ENCODE data around the gene TXNDC2.
"Not testable (repeated sequence)": the region's sequence is repeated elsewhere in the genome, so short reads cannot be mapped to it uniquely, and the experiment has no call there.

The TXNDC2 gene

DNA sequence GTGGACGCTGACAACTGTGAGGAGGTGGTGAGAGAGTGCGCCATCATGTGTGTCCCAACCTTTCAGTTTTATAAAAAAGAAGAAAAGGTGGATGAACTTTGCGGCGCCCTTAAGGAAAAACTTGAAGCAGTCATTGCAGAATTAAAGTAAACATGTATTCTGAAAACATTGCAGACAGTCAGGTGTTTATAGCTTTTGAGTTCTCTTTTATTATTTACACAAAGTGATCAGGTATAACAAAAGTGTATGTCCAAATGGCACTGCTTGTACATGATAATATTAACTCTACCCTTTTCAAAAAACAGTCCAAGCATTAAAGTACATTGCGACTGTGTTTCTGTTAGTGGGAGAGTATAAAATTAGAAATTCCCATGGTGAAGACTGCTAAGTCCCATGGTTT, 2.2 kb downstream of the TXNDC2 start:
- DNase-seq: no peak

DNA sequence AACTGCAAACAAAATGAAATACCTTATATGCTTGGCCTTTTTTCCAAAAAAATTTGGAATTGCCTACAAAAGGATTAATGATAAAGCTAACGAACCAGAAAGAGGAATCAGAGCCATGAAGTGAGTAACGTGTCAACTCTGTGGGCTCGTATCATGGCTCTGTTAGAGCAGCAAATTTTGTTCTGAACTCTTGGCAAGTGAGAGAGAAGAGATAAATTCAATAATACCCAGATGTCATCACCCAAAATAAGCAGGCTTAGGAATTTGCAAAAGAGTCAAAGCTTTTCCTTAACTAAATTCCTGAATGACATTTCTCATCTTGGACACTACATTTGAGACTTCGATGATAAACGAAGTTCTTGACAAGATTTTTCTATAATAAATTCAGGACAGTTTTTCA, 4.4 kb downstream of the TXNDC2 start:
- DNase-seq: no peak

DNA sequence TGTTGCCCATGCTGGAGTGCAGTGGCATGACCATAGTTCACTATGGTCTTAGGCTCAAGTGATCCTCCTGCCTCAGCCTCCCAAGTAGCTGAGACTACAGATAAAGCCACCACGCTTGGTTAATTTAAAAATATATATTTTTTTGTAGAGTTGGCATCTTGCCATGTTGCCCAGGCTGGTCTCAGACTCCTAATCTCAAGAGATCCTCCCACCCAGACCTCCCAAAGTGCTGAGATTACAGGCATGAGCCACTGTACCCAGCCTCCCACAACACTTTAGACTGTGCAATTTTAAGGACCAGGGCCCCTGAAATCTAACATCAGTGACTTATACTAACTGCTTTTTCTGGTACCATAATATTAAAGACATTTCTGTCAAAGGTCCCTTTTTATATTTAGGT, 5.2 kb downstream of the TXNDC2 start:
- DNase-seq: no peak

DNA sequence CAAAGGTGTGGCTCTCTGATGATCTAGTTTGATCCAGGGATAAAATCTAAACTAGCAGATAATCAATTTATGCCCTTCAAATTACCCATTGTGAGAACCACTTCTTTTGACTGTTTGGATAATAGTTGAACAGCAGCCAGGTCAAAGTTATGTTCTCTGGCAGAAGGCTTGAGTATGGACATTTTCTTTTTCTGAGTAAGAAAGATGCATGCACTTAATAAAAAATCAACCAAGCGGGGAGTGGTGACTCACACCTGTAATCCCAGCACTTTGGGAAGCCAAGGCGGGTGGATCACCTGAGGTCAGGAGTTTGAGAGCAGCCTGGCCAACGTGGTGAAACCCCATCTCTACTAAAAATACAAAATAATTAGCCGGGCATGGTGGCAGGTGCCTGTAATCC, 5.7 kb downstream of the TXNDC2 start:
- DNase-seq: not testable (repeated sequence)

DNA sequence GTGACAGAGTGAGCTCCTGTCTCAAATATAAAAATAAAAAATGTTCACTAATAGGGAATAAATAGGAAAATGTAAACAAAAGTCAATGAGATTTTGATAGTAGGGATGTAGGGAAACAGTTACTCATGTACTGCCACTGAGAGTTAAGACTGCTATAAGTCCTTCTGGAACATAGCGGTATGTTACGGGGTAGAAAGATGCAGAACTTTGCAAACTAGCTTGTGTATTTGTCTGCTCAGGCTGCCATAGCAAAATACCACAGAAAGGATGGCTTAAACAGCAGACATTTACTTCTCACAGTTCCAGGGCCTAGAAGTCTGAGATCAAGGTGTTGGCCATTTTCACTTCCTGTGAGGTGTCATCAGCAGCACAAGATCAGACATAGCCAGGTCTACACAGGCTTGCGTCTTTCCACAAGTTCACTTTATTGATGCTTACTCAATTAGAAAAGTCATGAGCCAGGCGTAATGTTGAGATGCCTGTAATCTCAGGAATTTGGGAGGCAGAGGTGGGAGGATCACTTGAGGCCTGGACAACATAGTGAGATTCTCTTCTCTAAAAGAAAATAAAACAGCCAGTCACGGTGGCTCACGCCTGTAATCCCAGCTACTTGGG, 8.8 kb downstream of the TXNDC2 start:
- DNase-seq: no peak

DNA sequence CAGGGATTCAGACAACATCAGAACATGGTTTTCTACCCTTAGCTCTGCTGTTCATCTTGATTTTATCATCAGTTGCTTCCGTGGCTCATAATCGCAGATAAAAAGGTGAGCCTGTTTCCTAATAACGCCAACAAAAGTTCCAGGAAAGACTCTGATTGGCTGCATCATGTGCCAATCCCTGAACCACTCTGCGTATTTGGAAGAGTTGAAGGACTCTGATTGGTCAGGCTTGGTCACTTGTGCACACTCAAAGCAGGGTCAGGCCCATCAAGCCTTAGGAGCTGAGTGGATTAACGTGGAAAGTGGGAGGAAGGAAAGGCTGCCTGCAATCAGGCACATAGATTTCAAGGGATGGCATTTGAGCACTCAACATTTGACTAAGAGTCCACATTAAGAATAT, 11.4 kb downstream of the TXNDC2 start:
- DNase-seq: no peak

DNA sequence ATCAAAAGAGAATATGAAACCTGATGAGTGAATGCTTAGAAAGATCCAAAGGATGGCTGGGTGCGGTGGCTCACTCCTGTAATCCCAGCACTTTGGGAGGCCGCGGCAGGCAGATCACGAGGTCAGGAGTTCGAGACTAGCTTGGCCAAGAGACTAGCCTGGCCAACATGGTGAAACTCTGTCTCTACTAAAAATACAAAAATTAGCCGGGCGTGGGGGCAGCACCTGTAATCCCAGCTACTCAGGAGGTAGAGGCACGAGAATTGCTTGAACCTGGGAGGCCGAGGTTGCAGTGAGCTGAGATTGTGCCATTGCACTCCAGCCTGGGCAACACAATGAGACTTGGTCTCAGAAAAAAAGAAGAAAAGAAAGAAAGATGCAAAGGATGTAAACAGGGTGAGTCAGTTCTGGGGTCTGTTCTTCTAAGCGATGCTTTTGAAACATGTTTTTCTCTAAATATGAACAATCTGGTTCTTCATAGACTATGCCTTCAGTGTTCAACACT, 12.1 kb downstream of the TXNDC2 start:
- DNase-seq: not testable (repeated sequence)

DNA sequence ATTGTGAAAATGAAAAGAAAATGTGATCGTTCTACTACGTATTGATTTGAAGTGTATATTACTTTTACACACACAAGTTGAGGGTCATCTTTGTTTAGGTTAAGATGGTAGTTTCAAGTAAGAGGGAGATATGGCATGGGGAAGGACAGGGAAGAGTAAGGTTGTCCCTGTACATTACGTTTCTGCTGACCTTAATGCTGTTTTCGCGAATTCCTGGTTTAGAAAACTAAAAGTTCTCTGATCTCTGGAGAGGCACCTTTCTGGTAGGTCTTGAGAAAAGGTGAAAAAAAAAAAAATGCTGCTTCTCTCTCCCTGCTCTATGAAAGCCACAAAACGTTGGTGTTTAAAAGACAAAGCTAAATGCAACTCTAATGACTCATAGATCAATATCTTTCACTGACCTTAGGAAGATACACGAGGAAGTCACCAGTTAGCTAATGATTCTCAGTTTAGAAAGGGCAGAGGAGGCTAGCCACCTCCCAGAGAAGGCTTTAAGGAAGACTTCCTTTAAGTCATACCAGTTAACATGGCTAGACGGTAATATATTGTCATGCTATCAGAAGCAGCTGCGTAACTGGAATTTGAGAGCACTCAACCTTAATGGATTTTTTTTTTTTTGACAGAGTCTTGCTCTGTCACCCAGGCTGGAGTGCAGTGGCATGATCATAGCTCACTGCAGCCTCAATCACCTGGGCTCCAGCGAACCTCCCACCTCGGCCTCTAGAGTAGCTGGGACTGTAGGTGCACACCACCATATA, 13.2 kb downstream of the TXNDC2 start:
- no peak for DNase-seq

DNA sequence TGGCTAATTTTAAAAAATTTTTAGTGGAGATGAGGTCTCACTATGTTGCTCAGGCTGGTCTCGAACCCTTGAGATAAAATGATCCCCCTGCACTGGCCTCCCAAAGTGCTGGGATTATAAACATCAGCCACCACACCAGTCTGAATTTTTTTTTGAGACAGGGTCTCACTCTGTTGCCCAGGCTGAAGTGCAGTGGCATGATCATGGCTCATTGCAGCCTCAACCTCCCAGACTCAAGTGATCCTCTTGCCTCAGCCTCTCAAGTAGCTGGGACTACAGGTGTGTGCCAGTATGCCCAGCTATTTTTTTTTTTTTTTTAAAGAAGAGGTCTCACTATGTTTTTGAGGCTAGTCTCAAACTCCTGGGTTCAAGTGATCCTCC, 13.8 kb downstream of the TXNDC2 start:
- not testable (repeated sequence) for DNase-seq

DNA sequence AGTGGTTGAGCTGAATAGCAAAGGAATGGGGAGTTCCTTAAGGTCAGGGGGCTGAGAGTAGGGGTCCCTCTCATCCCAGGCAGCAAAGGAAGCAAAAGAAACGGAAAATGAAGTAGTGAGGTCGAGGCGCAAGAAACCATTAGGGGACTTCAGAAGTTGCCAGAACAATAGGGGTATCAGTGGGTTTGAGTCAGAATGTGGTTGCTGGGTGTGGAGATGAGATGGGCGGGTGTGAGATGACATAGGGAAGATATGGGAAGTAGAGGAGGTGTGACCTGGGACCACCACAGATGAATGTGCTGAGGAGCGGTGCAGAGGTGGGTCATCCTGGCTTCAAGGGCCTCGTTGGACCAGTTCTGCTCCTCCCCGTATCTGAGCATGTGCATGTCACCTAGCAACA, 14.9 kb downstream of the TXNDC2 start:
- DNase-seq: no peak

DNA sequence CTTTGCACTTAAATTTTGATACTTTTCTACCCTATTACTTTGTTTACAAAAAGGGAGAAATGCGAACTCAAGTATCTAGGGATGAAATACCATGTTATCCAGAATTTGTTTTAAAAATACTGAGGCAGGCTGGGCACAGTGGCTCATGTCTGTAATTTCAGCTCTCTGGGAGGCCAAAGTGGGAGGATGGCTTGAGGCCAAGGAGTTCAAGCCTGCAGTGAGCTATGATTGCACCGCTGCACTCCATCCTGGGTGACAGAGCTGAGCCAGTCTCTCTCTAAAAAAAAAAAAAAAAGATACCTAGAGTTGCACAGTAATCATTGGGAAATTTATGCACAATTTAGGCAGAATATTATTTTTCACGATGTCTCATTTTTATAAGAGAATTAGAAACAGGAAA, 15.6 kb downstream of the TXNDC2 start:
- DNase-seq: no peak

DNA sequence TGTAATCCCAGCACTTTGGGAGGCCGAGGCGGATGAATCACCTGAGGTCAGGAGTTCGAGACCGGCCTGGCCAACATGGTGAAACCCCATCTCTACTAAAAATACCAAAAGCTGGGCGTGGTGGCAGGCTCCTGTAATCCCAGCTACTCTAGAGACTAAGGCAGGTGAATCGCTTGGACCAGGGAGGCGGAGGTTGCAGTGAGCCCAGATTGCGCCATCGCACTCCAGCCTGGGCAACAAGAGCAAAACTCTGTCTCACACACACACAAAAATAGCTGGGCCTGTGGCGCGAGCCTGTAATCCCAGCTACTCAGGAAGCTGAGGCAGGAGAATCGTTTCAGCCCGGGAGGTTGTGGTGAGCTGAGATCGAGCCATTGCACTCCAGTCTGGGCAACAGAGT, 16.5 kb downstream of the TXNDC2 start:
- DNase-seq: not testable (repeated sequence)

DNA sequence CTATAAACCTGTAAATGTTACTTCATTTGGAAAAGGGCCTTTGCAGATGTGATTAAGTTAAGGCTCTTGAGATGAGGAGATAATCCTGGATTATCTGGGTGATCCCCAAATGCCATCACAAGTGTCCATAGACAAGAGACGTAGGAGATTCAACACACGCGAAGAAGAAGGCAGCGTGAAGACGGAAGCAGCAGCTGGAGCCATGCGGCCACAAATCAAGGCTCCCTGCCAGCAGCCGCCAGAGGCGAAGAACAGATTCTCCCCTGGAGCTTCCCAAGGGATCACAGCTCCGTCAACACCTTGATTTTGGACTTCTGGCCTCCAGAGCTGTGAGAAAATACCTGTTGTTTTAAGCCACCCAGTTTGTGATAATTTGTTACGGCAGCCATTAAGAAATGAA, 17.1 kb downstream of the TXNDC2 start:
- DNase-seq: no peak

DNA sequence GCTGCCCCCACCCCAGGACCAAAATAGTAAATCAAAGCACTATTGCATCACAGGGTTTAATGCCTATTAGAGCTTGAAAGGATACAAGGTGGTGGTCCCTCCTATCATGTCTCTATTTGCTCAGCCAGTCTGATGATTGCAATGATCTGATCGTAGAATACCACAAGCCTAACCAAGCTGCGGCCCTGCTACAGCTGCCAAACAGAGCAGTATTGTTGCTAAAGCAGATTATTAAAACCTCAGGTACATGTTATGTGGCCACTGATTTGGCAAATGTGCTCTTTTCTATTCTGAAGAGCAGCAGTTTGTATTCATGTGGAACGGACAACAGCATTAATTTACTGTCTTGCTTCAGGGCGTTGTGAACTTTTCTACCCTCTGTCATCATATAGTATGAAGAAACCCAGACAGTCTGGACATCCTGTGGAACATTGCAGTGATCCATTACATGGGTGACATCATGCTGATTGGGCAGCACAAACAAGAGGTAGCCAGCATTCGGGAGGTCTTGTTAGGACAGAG, 19.7 kb downstream of the TXNDC2 start:
- no peak for DNase-seq

DNA sequence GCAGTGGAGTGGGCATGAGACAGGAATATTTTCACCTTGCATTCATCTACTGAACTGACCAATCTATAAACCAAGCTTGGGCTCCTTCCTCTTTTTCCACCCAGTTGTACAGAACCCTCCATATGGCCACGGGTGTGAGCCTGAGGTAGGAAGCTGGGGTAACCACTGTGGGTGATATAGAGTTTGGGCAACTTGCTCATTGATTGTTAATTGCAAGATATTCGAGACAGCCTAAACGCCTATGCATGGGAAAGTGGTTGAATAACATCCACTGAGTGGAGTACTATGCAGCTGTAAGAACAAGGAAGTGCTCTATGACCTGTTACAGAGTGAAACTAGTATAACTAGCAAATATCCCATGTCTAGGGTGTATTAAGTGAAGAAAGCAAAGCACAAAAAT, 20.7 kb downstream of the TXNDC2 start:
- no peak for DNase-seq

DNA sequence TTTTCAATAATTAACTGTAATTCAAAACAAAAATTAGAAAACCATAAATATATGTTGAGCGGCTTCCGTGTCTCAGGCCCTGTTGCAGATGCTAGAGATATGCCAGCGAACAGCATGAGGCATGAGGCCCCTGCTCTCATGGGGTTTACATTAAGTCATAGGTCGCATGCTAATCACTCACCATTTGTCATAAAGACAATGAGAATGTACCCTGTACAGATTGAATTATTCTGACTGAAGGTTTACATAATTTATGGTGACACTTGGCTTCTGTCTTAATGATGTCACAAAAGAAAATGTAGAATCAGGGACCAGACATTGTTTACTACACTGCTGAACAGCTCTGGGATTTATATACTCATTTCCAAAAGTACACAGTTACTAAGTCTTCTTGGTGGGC, 22.1 kb downstream of the TXNDC2 start:
- DNase-seq: no peak

DNA sequence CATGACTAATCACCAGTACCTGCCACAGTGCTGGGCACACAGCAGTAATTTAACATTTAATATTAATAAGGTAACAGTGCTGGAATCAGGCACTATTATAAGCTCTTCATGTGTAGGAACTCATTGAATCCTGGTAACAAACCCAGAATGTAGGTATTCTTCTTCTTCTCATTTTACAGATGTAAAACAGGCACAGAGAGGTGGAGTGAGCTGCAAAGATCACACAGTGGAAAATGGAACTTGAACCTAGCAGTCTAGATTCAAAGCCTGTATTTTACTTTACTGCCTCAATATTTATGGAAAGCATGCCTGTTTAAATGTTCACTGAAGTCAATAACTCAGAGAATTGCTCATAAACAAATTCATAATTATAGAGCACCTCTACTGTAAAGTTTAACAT, 24.3 kb downstream of the TXNDC2 start:
- DNase-seq: no peak

DNA sequence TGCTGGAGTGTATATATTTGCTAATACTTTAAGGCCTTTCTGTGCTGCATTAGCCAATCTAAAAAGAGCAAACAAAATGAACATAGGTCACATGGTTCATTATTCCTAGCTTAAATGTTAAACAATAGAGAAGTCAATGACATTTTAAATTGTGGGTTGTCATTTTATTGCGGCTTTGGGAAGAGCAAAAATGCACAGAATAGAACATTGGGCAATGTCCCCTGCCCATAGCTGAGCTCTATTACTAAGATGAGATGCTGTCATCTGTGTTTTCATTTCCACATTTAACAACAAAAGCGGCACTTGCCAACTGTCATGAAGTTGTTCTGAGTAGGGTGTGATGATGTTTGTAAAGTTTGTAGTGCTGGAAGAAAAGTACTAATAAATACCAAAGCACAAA, 24.9 kb downstream of the TXNDC2 start:
- no peak for DNase-seq

DNA sequence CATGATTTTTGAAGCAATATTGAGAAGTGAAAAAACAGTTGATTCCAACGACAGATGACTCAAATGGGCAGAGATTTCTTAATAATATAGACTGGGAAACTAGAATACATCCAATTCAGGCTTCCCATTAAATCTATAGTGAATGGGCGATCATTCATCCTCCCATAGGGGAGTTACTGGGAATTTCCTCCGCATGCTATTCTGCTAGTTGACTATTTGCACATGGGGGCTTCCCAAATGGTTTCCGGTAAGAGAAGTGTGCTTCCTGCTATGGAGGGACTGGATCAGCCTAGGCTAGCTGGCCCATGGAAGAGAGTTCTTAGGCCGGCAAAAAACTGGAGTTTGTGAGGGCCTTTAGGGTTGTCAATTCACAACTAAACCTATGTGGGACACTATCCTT, 25.5 kb downstream of the TXNDC2 start:
- no peak for DNase-seq

DNA sequence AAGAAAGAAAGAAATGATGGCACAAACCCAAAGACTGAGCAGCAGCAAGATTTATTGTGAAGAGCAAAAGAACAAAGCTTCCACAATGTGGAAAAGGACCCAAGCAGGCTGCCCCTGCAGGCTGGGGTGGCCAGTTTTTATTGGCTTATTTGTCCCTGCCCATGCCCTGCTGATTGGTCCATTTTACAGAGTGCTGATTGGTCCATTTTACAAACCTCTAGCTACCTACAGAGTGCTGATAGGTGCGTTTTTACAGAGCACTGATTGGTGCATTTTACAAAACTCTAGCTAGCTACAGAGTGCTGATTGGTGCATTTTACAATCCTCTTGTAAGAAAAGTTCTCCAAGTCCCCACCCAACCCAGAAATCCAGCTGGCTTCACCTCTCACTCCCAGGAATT, 26.5 kb downstream of the TXNDC2 start:
- DNase-seq: not testable (repeated sequence)

DNA sequence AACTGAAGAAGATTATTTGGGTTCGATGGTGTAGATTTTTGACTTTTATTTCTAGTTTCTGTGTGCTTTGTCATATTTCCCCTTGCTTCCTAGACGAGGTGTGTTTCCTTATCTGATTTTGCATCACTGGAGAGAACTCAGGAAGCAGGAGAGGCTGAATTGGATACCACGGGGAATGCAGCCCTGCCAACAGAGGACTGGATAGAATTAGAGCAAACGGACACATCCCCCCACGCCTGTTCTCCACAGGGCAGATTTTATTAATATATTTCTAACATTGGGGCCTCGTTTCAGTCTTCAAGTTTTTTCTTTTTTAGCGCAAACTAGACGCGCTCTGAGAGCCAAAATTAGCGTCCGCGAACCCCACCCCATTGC, 27.4 kb downstream of the TXNDC2 start:
- DNase-seq: no peak

DNA sequence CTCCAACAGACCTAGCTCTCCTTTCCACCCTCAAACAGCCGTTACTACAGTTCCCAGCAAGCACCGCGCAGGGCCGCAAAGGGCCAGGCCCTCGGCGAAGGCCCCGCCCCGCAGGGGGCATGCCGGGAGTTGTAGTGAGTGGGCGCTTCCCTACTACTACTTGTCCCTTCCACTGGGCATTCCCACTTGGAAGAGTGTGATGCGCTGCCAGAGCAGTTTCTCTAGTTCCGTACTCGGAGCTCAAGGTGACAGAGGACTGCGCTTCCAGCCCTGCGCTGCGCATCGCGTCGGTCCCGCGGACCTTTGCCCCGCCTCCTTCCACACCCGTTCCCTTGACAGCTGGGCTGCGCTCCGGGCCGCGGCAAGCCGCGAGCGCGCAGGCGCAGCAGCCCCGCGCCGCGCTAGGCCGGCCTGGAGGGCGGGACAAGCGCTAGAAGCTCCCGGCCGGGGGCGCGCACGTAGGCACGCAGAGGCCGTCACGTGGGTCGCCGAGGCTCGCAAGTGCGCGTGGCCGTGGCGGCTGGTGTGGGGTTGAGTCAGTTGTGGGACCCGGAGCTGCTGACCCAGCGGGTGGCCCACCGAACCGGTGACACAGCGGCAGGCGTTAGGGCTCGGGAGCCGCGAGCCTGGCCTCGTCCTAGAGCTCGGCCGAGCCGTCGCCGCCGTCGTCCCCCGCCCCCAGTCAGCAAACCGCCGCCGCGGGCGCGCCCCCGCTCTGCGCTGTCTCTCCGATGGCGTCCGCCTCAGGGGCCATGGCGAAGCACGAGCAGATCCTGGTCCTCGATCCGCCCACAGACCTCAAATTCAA, 28.0 kb downstream of the TXNDC2 start, which contains the start of gene VAPA:
Gene VAPA, plus strand, starts transcription at position 491 of the 808 bp plus-strand sequence. Its CDS starts 241 bp downstream, at position 732.
- DNase-seq: peak; percentile 97 to 98

DNA sequence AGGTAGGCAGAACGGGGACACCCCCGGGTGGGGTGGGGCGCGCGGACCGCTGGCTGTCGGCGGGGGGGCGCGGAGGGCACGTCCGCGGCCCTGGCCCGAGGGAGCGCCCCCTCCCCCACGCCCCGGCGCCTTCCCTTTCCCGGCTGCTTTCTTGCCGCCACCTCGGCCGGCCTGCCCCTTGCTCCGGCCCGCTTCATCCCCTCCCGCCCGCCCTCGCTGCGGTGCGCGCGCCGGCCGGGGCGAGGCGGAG, 28.5 kb downstream of the TXNDC2 start:
- no peak for DNase-seq

Measured in hippocampal formation (tissue), 2 donors.